ENCODE results near the gene LTBP3. TPM values are rescaled to one million over a fixed set of nuclear protein-coding genes. Genes with fewer than 3 reads are reported as not detected.

LTBP3 gene
- polyA plus RNA-seq, 1 donor from 2014 or later = 4.6 TPM

- TF ChIP-seq POLR2AphosphoS5 (IDR thresholded peaks at IDR 0.05) (no peak), REST (IDR thresholded peaks at IDR 0.05; ENCODE audit: borderline replicate concordance) (no peak), TAF1 (IDR thresholded peaks at IDR 0.05; ENCODE audit: low read depth) (no peak), MXI1 (conservative IDR thresholded peaks at IDR 0.05; ENCODE audit: poor library complexity, severe bottlenecking) (no peak), SMC3 (conservative IDR thresholded peaks at IDR 0.05; ENCODE audit: poor library complexity) (no peak), EP300 (conservative IDR thresholded peaks at IDR 0.05; ENCODE audit: poor library complexity, severe bottlenecking) (no peak), CTCF (IDR thresholded peaks at IDR 0.05; ENCODE audit: poor library complexity, severe bottlenecking) (no peak), RAD21 (conservative IDR thresholded peaks at IDR 0.05) (no peak), EZH2 (IDR thresholded peaks at IDR 0.05; ENCODE audit: borderline replicate concordance, insufficient read depth, low read length, poor library complexity, severe bottlenecking) (no peak)
- no peaks in the 10 kb centered on the region for H4K20me1 ChIP-seq (ENCODE audit: insufficient read depth)
- H3K9me3 ChIP-seq (ENCODE audit: low read length) = no peaks in the 10 kb centered on the region
- no peak overlapping the region for H3K4me2 ChIP-seq (ENCODE audit: low read length)
- H2AFZ ChIP-seq (ENCODE audit: low read depth, low read length) = no peak overlapping the region
- no peaks in the 10 kb centered on the region for H3K9me2 ChIP-seq (ENCODE audit: insufficient read depth, low read length)
- no peaks in the 10 kb centered on the region for H3K36me3 ChIP-seq (ENCODE audit: insufficient read depth, low read length)
- no peaks in the 10 kb centered on the region for H3K27me3 ChIP-seq (ENCODE audit: insufficient read depth, low read depth, low read length)
- H3K4me3 ChIP-seq (ENCODE audit: low read length) = no peak overlapping the region
- H3K79me2 ChIP-seq (replicated peaks; ENCODE audit: insufficient read depth, low read length) = peaks cover 2% of the 10 kb centered on the region
- H3K9ac ChIP-seq (ENCODE audit: low read length) = no peak overlapping the region
- H3F3A ChIP-seq (ENCODE audit: insufficient read depth, low read length, poor library complexity, severe bottlenecking) = no peaks in the 10 kb centered on the region
- no peak overlapping the region for H3K27ac ChIP-seq (ENCODE audit: low read length)
These were observed 3.9 kb upstream of the LTBP3 start for GRCh38 chr11:65562020-65562419.

DNA sequence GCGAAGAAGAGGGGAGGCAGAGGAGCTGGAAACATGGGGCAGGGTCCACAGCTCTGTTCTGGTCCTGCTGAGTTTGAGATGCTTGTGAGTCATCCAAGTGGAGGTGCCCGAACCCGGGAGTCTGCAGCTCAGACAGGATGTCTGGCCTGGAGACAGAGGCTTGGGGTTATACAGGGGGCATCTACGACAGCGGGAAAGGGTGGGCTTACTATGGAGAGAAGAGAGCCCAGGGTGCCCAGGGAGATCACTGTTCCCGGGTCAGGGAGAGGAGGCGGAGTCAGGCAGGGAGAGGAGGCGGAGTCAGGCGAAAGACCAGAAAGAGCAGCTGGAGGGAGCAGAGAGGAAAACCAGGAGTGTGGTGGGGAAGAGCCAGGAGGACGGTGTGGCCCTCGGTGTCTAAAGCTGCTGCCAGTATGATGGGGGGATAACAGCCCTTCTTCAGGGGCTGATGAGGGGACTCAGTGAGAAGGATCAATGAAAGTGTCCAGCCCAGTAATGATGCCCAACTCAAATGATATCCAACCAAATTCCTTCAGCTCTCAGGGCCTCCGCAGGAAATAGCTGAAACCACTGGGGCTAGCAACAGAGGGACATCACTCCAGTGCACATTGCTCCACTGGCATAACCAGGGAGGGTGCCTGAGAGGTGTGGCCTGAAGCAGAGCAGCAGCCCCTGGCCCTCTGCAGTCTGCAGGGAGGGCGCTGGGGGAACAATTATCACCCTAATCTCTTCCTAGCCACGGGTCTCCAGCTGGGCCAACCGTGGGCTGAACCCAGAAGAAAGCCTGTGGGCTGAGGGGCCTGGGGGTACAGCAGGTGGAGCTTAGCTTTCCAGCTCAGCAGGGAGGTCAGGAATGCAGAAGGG lies 2.6 kb upstream of the LTBP3 start:
- H3K4me2 ChIP-seq (ENCODE audit: low read length) = no peak overlapping the region

More for the DNA sequence above, 2.6 kb upstream of the LTBP3 start:
- no peaks in the 10 kb centered on the region for H3K27me3 ChIP-seq (ENCODE audit: insufficient read depth, low read depth, low read length)
- no peaks in the 10 kb centered on the region for H3K9me2 ChIP-seq (ENCODE audit: insufficient read depth, low read length)
- no peak overlapping the region for H3K4me3 ChIP-seq (ENCODE audit: low read length)
- no peaks in the 10 kb centered on the region for H3K79me2 ChIP-seq (replicated peaks; ENCODE audit: insufficient read depth, low read length)
- H3K27ac ChIP-seq (ENCODE audit: low read length) = no peak overlapping the region
- H3K36me3 ChIP-seq (ENCODE audit: insufficient read depth, low read length) = no peaks in the 10 kb centered on the region
- no peak overlapping the region for H2AFZ ChIP-seq (ENCODE audit: low read depth, low read length)
- H3K9ac ChIP-seq (ENCODE audit: low read length) = no peak overlapping the region
- no peak for TF ChIP-seq EP300 (conservative IDR thresholded peaks at IDR 0.05; ENCODE audit: poor library complexity, severe bottlenecking)
- TF ChIP-seq MXI1 (conservative IDR thresholded peaks at IDR 0.05; ENCODE audit: poor library complexity, severe bottlenecking) = no peak
- TF ChIP-seq CTCF (IDR thresholded peaks at IDR 0.05; ENCODE audit: poor library complexity, severe bottlenecking) = no peak
- no peak for TF ChIP-seq RAD21 (conservative IDR thresholded peaks at IDR 0.05)
- no peak for TF ChIP-seq POLR2AphosphoS5 (IDR thresholded peaks at IDR 0.05)
- TF ChIP-seq REST (IDR thresholded peaks at IDR 0.05; ENCODE audit: borderline replicate concordance) = no peak
- TF ChIP-seq SMC3 (conservative IDR thresholded peaks at IDR 0.05; ENCODE audit: poor library complexity) = no peak
- no peak for TF ChIP-seq EZH2 (IDR thresholded peaks at IDR 0.05; ENCODE audit: borderline replicate concordance, insufficient read depth, low read length, poor library complexity, severe bottlenecking)
- no peak for TF ChIP-seq TAF1 (IDR thresholded peaks at IDR 0.05; ENCODE audit: low read depth)
- H3F3A ChIP-seq (ENCODE audit: insufficient read depth, low read length, poor library complexity, severe bottlenecking) = no peaks in the 10 kb centered on the region
- H4K20me1 ChIP-seq (ENCODE audit: insufficient read depth) = no peaks in the 10 kb centered on the region
- no peaks in the 10 kb centered on the region for H3K9me3 ChIP-seq (ENCODE audit: low read length)

Measured in neural cell (in vitro differentiated cells).